ENCODE measurements around the gene FAM89B.

Gene FAM89B

GRCh38 chr11:65610404-65610803, 38.1 kb downstream of the FAM89B start:
- no peak for TF ChIP-seq TAF1 (IDR thresholded peaks at IDR 0.05; ENCODE audit: low read depth)
- no peak for TF ChIP-seq ZBTB7A (IDR thresholded peaks at IDR 0.05; ENCODE audit: low read depth)
- no peak for TF ChIP-seq FOXM1 (IDR thresholded peaks at IDR 0.05; ENCODE audit: borderline replicate concordance, low read depth)
- no peak for TF ChIP-seq CEBPB (IDR thresholded peaks at IDR 0.05)
- no peak for TF ChIP-seq CREB1 (IDR thresholded peaks at IDR 0.05; ENCODE audit: low read depth)
- no peak for TF ChIP-seq EP300 (IDR thresholded peaks at IDR 0.05; ENCODE audit: borderline replicate concordance)
- TF ChIP-seq, protein P1, sequence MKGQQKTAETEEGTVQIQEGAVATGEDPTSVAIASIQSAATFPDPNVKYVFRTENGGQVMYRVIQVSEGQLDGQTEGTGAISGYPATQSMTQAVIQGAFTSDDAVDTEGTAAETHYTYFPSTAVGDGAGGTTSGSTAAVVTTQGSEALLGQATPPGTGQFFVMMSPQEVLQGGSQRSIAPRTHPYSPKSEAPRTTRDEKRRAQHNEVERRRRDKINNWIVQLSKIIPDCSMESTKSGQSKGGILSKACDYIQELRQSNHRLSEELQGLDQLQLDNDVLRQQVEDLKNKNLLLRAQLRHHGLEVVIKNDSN (IDR thresholded peaks at IDR 0.05) = no peak
- TF ChIP-seq, protein P2, sequence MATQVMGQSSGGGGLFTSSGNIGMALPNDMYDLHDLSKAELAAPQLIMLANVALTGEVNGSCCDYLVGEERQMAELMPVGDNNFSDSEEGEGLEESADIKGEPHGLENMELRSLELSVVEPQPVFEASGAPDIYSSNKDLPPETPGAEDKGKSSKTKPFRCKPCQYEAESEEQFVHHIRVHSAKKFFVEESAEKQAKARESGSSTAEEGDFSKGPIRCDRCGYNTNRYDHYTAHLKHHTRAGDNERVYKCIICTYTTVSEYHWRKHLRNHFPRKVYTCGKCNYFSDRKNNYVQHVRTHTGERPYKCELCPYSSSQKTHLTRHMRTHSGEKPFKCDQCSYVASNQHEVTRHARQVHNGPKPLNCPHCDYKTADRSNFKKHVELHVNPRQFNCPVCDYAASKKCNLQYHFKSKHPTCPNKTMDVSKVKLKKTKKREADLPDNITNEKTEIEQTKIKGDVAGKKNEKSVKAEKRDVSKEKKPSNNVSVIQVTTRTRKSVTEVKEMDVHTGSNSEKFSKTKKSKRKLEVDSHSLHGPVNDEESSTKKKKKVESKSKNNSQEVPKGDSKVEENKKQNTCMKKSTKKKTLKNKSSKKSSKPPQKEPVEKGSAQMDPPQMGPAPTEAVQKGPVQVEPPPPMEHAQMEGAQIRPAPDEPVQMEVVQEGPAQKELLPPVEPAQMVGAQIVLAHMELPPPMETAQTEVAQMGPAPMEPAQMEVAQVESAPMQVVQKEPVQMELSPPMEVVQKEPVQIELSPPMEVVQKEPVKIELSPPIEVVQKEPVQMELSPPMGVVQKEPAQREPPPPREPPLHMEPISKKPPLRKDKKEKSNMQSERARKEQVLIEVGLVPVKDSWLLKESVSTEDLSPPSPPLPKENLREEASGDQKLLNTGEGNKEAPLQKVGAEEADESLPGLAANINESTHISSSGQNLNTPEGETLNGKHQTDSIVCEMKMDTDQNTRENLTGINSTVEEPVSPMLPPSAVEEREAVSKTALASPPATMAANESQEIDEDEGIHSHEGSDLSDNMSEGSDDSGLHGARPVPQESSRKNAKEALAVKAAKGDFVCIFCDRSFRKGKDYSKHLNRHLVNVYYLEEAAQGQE (IDR thresholded peaks at IDR 0.05; ENCODE audit: low read depth) = no peak
- no peak for TF ChIP-seq TCF12 (IDR thresholded peaks at IDR 0.05; ENCODE audit: low read depth)
- TF ChIP-seq TEAD4 (IDR thresholded peaks at IDR 0.05) = no peak
- TF ChIP-seq YY1 (IDR thresholded peaks at IDR 0.05; ENCODE audit: low read depth) = no peak
- no peak for TF ChIP-seq MAX (IDR thresholded peaks at IDR 0.05)
- TF ChIP-seq EGR1 (IDR thresholded peaks at IDR 0.05) = no peak
- no peak for TF ChIP-seq NFIC (IDR thresholded peaks at IDR 0.05)
- TF ChIP-seq RAD21 (IDR thresholded peaks at IDR 0.05; ENCODE audit: low read depth) = no peak

DNA sequence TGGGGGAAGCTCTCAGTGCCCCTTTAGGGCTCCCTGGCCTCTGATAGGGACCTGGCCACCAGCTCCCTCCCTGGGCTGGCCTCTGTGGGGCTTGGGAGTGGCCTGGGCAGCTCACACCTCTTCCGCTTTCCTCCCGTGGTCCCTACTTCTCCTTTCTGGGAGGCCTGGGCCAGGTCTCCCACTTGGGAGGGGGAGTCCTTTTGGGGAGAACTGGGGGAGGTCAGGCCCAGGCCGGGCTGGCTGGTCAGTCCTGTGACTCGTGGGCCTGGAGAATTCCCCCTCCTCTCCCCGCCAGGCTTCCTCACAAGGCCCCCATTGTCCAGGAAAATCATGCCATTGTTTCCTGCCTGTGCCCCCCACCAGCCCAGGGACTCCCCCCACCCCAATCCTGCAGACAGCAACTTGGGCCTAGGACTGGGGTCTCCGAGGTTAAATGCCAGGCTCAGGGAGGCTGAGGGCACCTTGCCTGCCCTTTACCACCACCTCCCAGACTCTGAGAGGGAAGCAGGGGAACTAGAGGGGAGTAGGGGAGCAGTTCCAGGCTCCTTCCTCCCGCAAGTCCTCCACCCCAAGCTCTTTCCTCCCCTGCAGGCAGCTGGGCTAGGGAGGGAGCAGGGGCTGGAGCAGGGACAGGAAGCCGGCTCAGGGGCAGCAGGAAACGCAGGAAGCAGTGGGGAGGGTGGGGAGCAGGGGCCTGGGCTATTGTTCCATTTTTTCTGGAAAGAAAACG, 38.9 kb downstream of the FAM89B start:
- TF ChIP-seq, protein P2 (IDR thresholded peaks at IDR 0.05; ENCODE audit: low read depth) = no peak
- TF ChIP-seq, protein P1 (IDR thresholded peaks at IDR 0.05) = no peak
- no peak for TF ChIP-seq EGR1 (IDR thresholded peaks at IDR 0.05)
- no peak for TF ChIP-seq NFIC (IDR thresholded peaks at IDR 0.05)
- no peak for TF ChIP-seq CREB1 (IDR thresholded peaks at IDR 0.05; ENCODE audit: low read depth)
- no peak for TF ChIP-seq RAD21 (IDR thresholded peaks at IDR 0.05; ENCODE audit: low read depth)
- TF ChIP-seq ZBTB7A (IDR thresholded peaks at IDR 0.05; ENCODE audit: low read depth) = no peak
- no peak for TF ChIP-seq TCF12 (IDR thresholded peaks at IDR 0.05; ENCODE audit: low read depth)
- no peak for TF ChIP-seq EP300 (IDR thresholded peaks at IDR 0.05; ENCODE audit: borderline replicate concordance)
- TF ChIP-seq MAX (IDR thresholded peaks at IDR 0.05) = no peak
- TF ChIP-seq TEAD4 (IDR thresholded peaks at IDR 0.05) = no peak
- no peak for TF ChIP-seq YY1 (IDR thresholded peaks at IDR 0.05; ENCODE audit: low read depth)
- no peak for TF ChIP-seq TAF1 (IDR thresholded peaks at IDR 0.05; ENCODE audit: low read depth)
- TF ChIP-seq FOXM1 (IDR thresholded peaks at IDR 0.05; ENCODE audit: borderline replicate concordance, low read depth) = no peak
- TF ChIP-seq CEBPB (IDR thresholded peaks at IDR 0.05) = no peak

- TF ChIP-seq EGR1 (IDR thresholded peaks at IDR 0.05) (no peak), MAX (IDR thresholded peaks at IDR 0.05) (no peak), TAF1 (IDR thresholded peaks at IDR 0.05; ENCODE audit: low read depth) (no peak), YY1 (IDR thresholded peaks at IDR 0.05; ENCODE audit: low read depth) (no peak), CREB1 (IDR thresholded peaks at IDR 0.05; ENCODE audit: low read depth) (no peak), TCF12 (IDR thresholded peaks at IDR 0.05; ENCODE audit: low read depth) (no peak), TEAD4 (IDR thresholded peaks at IDR 0.05) (no peak), EP300 (IDR thresholded peaks at IDR 0.05; ENCODE audit: borderline replicate concordance) (no peak), NFIC (IDR thresholded peaks at IDR 0.05) (no peak), ZBTB7A (IDR thresholded peaks at IDR 0.05; ENCODE audit: low read depth) (no peak), FOXM1 (IDR thresholded peaks at IDR 0.05; ENCODE audit: borderline replicate concordance, low read depth) (no peak), RAD21 (IDR thresholded peaks at IDR 0.05; ENCODE audit: low read depth) (no peak), CEBPB (IDR thresholded peaks at IDR 0.05) (no peak)
- TF ChIP-seq, protein P1 (IDR thresholded peaks at IDR 0.05) = no peak
- TF ChIP-seq, protein P2 (IDR thresholded peaks at IDR 0.05; ENCODE audit: low read depth) = no peak
Measured at GRCh38 chr11:65611758-65612603, 39.6 kb downstream of the FAM89B start.

All from Ishikawa (cell line).